ENCODE data around the gene QRICH1. TPM values are rescaled to one million over a fixed set of nuclear protein-coding genes. Genes with fewer than 3 reads are reported as not detected.

QRICH1 gene
- polyA plus RNA-seq, 1 of the 3 experiments (the other 2 are of a cell fraction), result 58.5 TPM

DNA sequence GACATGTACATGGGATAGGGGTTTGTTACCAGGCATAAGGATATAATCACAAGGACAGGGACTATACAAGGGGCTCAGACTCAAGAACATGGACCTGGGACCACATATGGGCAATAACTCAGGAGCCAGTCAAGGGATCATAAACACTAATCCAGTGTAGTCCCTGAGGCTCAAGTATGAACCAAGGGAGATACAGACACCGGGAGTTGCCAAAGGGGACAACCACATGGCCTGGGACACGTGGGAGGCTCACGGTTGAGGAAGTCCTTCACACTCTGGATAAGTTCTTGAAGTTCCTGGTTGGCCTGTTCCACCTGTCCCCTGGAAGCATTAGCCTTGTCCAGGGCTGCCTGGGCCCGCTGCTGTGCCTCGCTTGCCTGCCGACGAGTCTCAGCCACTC is 28.6 kb upstream of the QRICH1 start (continued):
- TF ChIP-seq REST (IDR thresholded peaks at IDR 0.05; ENCODE audit: low read depth, low read length) (no peak), RXRA (IDR thresholded peaks at IDR 0.05; ENCODE audit: borderline replicate concordance, low read depth) (no peak), YY1 (IDR thresholded peaks at IDR 0.05; ENCODE audit: low read depth) (no peak), FOSL2 (IDR thresholded peaks at IDR 0.05; ENCODE audit: borderline replicate concordance, low read depth) (no peak), GATA2 (CRISPR knock-in tag; IDR thresholded peaks at IDR 0.05) (no peak)

DNA sequence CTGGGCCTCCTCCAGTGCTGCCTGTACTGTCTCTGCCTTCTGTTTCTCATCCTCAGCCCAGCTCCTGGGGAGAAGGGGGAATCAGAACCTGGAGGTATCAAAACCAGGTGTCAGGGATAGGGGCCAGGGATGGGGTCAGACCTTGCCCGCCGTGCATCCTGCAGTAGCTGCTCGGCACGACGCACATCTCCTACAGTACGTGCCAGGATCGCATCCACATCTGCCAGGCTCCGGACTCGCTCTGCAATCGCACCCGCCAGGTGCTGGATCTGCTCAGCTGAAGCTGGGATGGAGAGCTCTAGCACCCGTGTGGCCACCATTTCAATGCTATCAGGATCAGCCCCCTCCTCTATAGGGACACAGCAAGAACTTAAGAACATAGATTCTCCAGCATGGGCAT is 28.2 kb upstream of the QRICH1 start:
- Histone ChIP-seq H3K4me3 (ENCODE audit: low read depth in 2 of 2, low read length in 1 of 2) (no peak overlapping the region), H3F3A (replicated peaks; ENCODE audit: insufficient read depth) (peaks cover 36% of the 10 kb centered on the region), H2AFZ (ENCODE audit: low read depth) (no peak overlapping the region), H4K20me1 (ENCODE audit: insufficient read depth) (no peaks in the 10 kb centered on the region), H3K4me1 (ENCODE audit: control insufficient read depth in 1 of 2, insufficient read depth in 2 of 2, low read depth in 1 of 2, low read length in 1 of 2) (peaks cover 7 to 19% of the 10 kb centered on the region in 2 experiments; a peak in 2 of 4 replicates), H3K9me3 (no peaks in the 10 kb centered on the region), H3K27me3 (ENCODE audit: insufficient read depth) (no peaks in the 10 kb centered on the region), H3K9ac (no peak overlapping the region), H3K36me3 (replicated peaks in 1 of 2; ENCODE audit: control insufficient read depth in 1 of 2, insufficient read depth in 2 of 2, low read length in 1 of 2) (peaks cover 29 to 65% of the 10 kb centered on the region in 2 experiments), H3K4me2 (no peak overlapping the region), H3K27ac (ENCODE audit: low read depth in 2 of 2, low read length in 1 of 2) (no peak overlapping the region; a peak in 1 of 4 replicates), H3K9me2 (no peaks in the 10 kb centered on the region), H3K79me2 (ENCODE audit: insufficient read depth) (peaks cover 31% of the 10 kb centered on the region)
- CTCF ChIA-PET, result interaction anchor here (1.0 to 4.0 kb wide), 3 partner anchors 9 to 29 kb away, joined by 3 to 26 read pairs (median 4); partner anchors contain the start of genes LAMB2 and QRICH1
- TF ChIP-seq TAF1 (IDR thresholded peaks at IDR 0.05; ENCODE audit: borderline replicate concordance, low read depth, low read length) (no peak), EP300 (IDR thresholded peaks at IDR 0.05; ENCODE audit: borderline replicate concordance in 1 of 2, low read depth in 1 of 2, low read length in 1 of 2) (no peak), FOSL2 (IDR thresholded peaks at IDR 0.05; ENCODE audit: borderline replicate concordance, low read depth) (no peak), SIN3A (IDR thresholded peaks at IDR 0.05; ENCODE audit: borderline replicate concordance, low read depth, low read length) (no peak), CHD2 (IDR thresholded peaks at IDR 0.05; ENCODE audit: low read length, partially characterized antibody) (no peak)
- WGBS (ENCODE audit: low lambda C conversion rate), result 98% methylated on average over 12 of the region's 12 CpGs
- POLR2A ChIA-PET, result interaction anchor here (1.6 to 4.0 kb wide), 2 partner anchors 11 to 29 kb away, joined by 5 to 25 read pairs; partner anchors contain the start of genes LAMB2 and QRICH1
- DNase-seq, result no peak

Measured in SK-N-SH (cell line).